GM23338 (cell line): ENCODE measurements around the gene BMS1. TPM values are rescaled to one million over a fixed set of nuclear protein-coding genes. Genes with fewer than 3 reads are reported as not detected.

ENCODE experiments used
- ATAC-seq: fragments of 200-7000 bp; cut with Tn5 transposase; 3 replicates; pipeline ENCODE4 v1.9.1; 2020
- DNase-seq: peaks from one replicate; pipeline ENCODE4 v3.0.0-alpha.2; 2015; ENCODE audit warnings: low spot score
- H2AFZ ChIP-seq: fragments of 200-600 bp; sonication (generic); 2 replicates; pipeline ENCODE4 v1.8.0; 2016; ENCODE audit warnings: antibody characterized with exemption, mild to moderate bottlenecking, moderate library complexity
- H3F3A ChIP-seq: fragments of 200-600 bp; sonication (generic); replicated peaks from 2 replicates; pipeline ENCODE4 v1.8.0; 2017; ENCODE audit warnings: antibody characterized with exemption, mixed run types, low read depth
- H3K27ac ChIP-seq: fragments of 200-600 bp; sonication (generic); 2 replicates; pipeline ENCODE4 v1.6.1; 2016; ENCODE audit warnings: low read depth
- H3K27me3 ChIP-seq: fragments of 200-600 bp; sonication (generic); 2 replicates; pipeline ENCODE4 v1.8.0; 2016; ENCODE audit warnings: mild to moderate bottlenecking, mixed run types, moderate library complexity; ENCODE audit not compliant: insufficient read depth
- H3K36me3 ChIP-seq: fragments of 200-600 bp; sonication (generic); 2 replicates; pipeline ENCODE4 v1.8.0; 2016; ENCODE audit warnings: mild to moderate bottlenecking; ENCODE audit not compliant: insufficient read depth
- H3K4me1 ChIP-seq: fragments of 200-600 bp; sonication (generic); 2 replicates; pipeline ENCODE4 v1.8.0; 2016; ENCODE audit warnings: mild to moderate bottlenecking, moderate library complexity; ENCODE audit not compliant: insufficient read depth
- H3K4me2 ChIP-seq: fragments of 200-600 bp; sonication (generic); 2 replicates; pipeline ENCODE4 v1.7.1; 2017; ENCODE audit warnings: mixed run types
- H3K4me3 ChIP-seq: fragments of 200-600 bp; sonication (generic); 2 replicates; pipeline ENCODE4 v1.6.1; 2016; ENCODE audit warnings: mixed run types
- H3K79me2 ChIP-seq: fragments of 200-600 bp; sonication (generic); replicated peaks from 2 replicates; pipeline ENCODE4 v1.8.0; 2017; ENCODE audit warnings: mild to moderate bottlenecking; ENCODE audit not compliant: insufficient read depth
- H3K9me2 ChIP-seq: fragments of 200-600 bp; sonication (generic); 2 replicates; pipeline ENCODE4 v1.8.0; 2017; ENCODE audit not compliant: insufficient read depth
- H4K20me1 ChIP-seq: fragments of 200-600 bp; sonication (generic); replicated peaks from 2 replicates; pipeline ENCODE4 v1.8.0; 2017; ENCODE audit warnings: mild to moderate bottlenecking; ENCODE audit not compliant: insufficient read depth
- H3K27ac Mint-ChIP-seq: 2 replicates; pipeline ENCODE4 v1.8.0; 2020; ENCODE audit warnings: inconsistent platforms, mild to moderate bottlenecking, moderate library complexity, mixed read lengths
- H3K27me3 Mint-ChIP-seq: 3 replicates; pipeline ENCODE4 v1.8.0; 2022; ENCODE audit warnings: low read depth, mild to moderate bottlenecking, moderate library complexity, mixed read lengths, inconsistent platforms; ENCODE audit not compliant: insufficient read depth, poor library complexity
- H3K36me3 Mint-ChIP-seq: 3 replicates; pipeline ENCODE4 v1.8.0; 2021; ENCODE audit warnings: low read depth, mild to moderate bottlenecking, inconsistent platforms, moderate library complexity, mixed read lengths
- H3K4me1 Mint-ChIP-seq: 3 replicates; pipeline ENCODE4 v1.8.0; 2020; ENCODE audit warnings: mild to moderate bottlenecking, inconsistent platforms, mixed read lengths
- H3K4me3 Mint-ChIP-seq: 3 replicates; pipeline ENCODE4 v1.8.0; 2021; ENCODE audit warnings: moderate library complexity, mild to moderate bottlenecking, inconsistent platforms, mixed read lengths
- H3K9me3 Mint-ChIP-seq: 3 replicates; pipeline ENCODE4 v1.8.0; 2020; ENCODE audit warnings: moderate library complexity, mild to moderate bottlenecking, inconsistent platforms, mixed read lengths
- CREB1 ChIP-seq: fragments of 250-450 bp; sonication (Bioruptor Pico); IDR thresholded peaks from 2 replicates; pipeline ENCODE4 v1.5.0; 2020; ENCODE audit warnings: low read depth, mild to moderate bottlenecking, moderate library complexity
- EZH2 ChIP-seq: fragments of 200-600 bp; sonication (generic); IDR thresholded peaks from one replicate; pipeline ENCODE4 v1.8.0; 2017; ENCODE audit warnings: antibody characterized with exemption, mild to moderate bottlenecking, low read depth; ENCODE audit not compliant: unreplicated experiment
- EZH2phosphoT487 ChIP-seq: fragments of 200-600 bp; sonication (generic); IDR thresholded peaks from one replicate; pipeline ENCODE4 v1.8.1; 2018; ENCODE audit warnings: antibody characterized with exemption; ENCODE audit not compliant: unreplicated experiment
- JUNB ChIP-seq: IDR thresholded peaks from one replicate; pipeline ENCODE4 v1.6.1; 2016; ENCODE audit warnings: antibody characterized with exemption; ENCODE audit not compliant: unreplicated experiment
- NANOG ChIP-seq: IDR thresholded peaks from 2 replicates; pipeline ENCODE4 v1.6.1; 2016; ENCODE audit warnings: antibody characterized with exemption, borderline replicate concordance
- POLR2AphosphoS5 ChIP-seq: IDR thresholded peaks from 2 replicates; pipeline ENCODE4 v1.6.1; 2016; ENCODE audit warnings: antibody characterized with exemption, low read depth
- STAT1 ChIP-seq: IDR thresholded peaks from one replicate; pipeline ENCODE4 v1.6.1; 2016; ENCODE audit warnings: antibody characterized with exemption; ENCODE audit not compliant: unreplicated experiment
- ZNF114 ChIP-seq: fragments of 250-450 bp; sonication (Bioruptor Pico); IDR thresholded peaks from 2 replicates; pipeline ENCODE4 v1.5.0; 2020; ENCODE audit warnings: mild to moderate bottlenecking, moderate library complexity
- ZNF331 ChIP-seq: fragments of 250-450 bp; sonication (Bioruptor Pico); IDR thresholded peaks from 2 replicates; pipeline ENCODE4 v1.5.0; 2020; ENCODE audit warnings: low read depth, mild to moderate bottlenecking, moderate library complexity
- polyA plus RNA-seq: library from polyadenylated mRNA; unstranded; fragments of >200 nt; fragmentation: Nextera tagmentation; extraction: Ambion mirVana; gene quantifications from 2 replicates; pipeline ENCODE4 v1.2.1, GENCODE V29; 2016
- total RNA-seq: library from RNA; depleted of rRNA; stranded (reverse); fragments of >200 nt; shearing (Covaris generic); gene quantifications from 2 replicates; pipeline ENCODE4 v1.2.3, GENCODE V29; 2014
- TF ChIP-seq, protein P1 (sequence below), 2 experiments: fragments of 200-600 bp in 1 of 2; sonication (generic) in 1 of 2; conservative IDR thresholded peaks; 2 replicates each; pipeline versions ENCODE4 v1.5.1 to v1.6.1; 2016 to 2017; ENCODE audit warnings: antibody characterized with exemption in 2 of 2, low read depth in 2 of 2, mild to moderate bottlenecking in 2 of 2, moderate library complexity in 1 of 2
- TF ChIP-seq, protein P2 (sequence below): IDR thresholded peaks from 2 replicates; pipeline ENCODE4 v1.6.1; 2016; ENCODE audit warnings: antibody characterized with exemption
- TF ChIP-seq, protein P3 (sequence below): IDR thresholded peaks from one replicate; pipeline ENCODE4 v1.6.1; 2018; ENCODE audit warnings: antibody characterized with exemption; ENCODE audit not compliant: unreplicated experiment
- TF ChIP-seq, protein P4 (sequence below): fragments of 250-450 bp; sonication (Bioruptor Pico); IDR thresholded peaks from 2 replicates; pipeline ENCODE4 v1.5.0; 2020; ENCODE audit warnings: mild to moderate bottlenecking, moderate library complexity

BMS1 gene
- total and polyA plus RNA-seq, 2 experiments from 2014 or later: 26.4 to 37.7 TPM

DNA sequence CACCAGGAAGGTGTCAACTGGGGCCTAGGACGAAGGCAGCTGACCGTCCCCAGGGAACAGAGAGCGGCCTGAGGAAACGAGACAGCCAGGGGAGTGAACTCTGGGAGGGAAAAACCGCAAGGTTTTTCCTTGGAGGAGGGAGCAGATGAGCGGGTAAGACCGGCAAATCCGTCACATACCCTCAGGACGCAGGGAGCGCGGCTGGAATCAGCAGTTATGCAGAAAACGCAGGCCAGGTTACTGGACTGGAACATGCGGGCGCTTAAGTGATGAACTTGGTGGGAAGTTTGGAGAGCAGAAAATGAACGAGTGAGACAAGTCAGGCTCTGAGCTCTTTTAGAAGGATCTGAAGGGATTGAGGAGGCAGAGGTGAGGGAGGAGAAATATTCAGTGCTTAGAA, 76.7 kb downstream of the BMS1 start:
- H3K27me3 ChIP-seq: no peaks in the 10 kb centered on the region
- ATAC-seq: no peak
- DNase-seq: no peak
- no peaks in the 10 kb centered on the region for H4K20me1 ChIP-seq
- H3K79me2 ChIP-seq: no peaks in the 10 kb centered on the region
- H3F3A ChIP-seq: no peaks in the 10 kb centered on the region
- TF ChIP-seq CREB1 (CRISPR knock-in tag): no peak
- TF ChIP-seq NANOG: no peak
- TF ChIP-seq, protein P1, sequence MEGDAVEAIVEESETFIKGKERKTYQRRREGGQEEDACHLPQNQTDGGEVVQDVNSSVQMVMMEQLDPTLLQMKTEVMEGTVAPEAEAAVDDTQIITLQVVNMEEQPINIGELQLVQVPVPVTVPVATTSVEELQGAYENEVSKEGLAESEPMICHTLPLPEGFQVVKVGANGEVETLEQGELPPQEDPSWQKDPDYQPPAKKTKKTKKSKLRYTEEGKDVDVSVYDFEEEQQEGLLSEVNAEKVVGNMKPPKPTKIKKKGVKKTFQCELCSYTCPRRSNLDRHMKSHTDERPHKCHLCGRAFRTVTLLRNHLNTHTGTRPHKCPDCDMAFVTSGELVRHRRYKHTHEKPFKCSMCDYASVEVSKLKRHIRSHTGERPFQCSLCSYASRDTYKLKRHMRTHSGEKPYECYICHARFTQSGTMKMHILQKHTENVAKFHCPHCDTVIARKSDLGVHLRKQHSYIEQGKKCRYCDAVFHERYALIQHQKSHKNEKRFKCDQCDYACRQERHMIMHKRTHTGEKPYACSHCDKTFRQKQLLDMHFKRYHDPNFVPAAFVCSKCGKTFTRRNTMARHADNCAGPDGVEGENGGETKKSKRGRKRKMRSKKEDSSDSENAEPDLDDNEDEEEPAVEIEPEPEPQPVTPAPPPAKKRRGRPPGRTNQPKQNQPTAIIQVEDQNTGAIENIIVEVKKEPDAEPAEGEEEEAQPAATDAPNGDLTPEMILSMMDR (conservative IDR thresholded peaks at IDR 0.05; ENCODE audit: low read depth in 2 of 2): no peak
- no peak for TF ChIP-seq ZNF331 (CRISPR knock-in tag)
- TF ChIP-seq EZH2: no peak
- no peak for TF ChIP-seq EZH2phosphoT487
- TF ChIP-seq, protein P2, sequence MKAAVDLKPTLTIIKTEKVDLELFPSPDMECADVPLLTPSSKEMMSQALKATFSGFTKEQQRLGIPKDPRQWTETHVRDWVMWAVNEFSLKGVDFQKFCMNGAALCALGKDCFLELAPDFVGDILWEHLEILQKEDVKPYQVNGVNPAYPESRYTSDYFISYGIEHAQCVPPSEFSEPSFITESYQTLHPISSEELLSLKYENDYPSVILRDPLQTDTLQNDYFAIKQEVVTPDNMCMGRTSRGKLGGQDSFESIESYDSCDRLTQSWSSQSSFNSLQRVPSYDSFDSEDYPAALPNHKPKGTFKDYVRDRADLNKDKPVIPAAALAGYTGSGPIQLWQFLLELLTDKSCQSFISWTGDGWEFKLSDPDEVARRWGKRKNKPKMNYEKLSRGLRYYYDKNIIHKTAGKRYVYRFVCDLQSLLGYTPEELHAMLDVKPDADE: no peak
- no peak for TF ChIP-seq JUNB
- TF ChIP-seq, protein P3, sequence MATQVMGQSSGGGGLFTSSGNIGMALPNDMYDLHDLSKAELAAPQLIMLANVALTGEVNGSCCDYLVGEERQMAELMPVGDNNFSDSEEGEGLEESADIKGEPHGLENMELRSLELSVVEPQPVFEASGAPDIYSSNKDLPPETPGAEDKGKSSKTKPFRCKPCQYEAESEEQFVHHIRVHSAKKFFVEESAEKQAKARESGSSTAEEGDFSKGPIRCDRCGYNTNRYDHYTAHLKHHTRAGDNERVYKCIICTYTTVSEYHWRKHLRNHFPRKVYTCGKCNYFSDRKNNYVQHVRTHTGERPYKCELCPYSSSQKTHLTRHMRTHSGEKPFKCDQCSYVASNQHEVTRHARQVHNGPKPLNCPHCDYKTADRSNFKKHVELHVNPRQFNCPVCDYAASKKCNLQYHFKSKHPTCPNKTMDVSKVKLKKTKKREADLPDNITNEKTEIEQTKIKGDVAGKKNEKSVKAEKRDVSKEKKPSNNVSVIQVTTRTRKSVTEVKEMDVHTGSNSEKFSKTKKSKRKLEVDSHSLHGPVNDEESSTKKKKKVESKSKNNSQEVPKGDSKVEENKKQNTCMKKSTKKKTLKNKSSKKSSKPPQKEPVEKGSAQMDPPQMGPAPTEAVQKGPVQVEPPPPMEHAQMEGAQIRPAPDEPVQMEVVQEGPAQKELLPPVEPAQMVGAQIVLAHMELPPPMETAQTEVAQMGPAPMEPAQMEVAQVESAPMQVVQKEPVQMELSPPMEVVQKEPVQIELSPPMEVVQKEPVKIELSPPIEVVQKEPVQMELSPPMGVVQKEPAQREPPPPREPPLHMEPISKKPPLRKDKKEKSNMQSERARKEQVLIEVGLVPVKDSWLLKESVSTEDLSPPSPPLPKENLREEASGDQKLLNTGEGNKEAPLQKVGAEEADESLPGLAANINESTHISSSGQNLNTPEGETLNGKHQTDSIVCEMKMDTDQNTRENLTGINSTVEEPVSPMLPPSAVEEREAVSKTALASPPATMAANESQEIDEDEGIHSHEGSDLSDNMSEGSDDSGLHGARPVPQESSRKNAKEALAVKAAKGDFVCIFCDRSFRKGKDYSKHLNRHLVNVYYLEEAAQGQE: no peak
- TF ChIP-seq ZNF114 (CRISPR knock-in tag): no peak
- TF ChIP-seq, protein P4, sequence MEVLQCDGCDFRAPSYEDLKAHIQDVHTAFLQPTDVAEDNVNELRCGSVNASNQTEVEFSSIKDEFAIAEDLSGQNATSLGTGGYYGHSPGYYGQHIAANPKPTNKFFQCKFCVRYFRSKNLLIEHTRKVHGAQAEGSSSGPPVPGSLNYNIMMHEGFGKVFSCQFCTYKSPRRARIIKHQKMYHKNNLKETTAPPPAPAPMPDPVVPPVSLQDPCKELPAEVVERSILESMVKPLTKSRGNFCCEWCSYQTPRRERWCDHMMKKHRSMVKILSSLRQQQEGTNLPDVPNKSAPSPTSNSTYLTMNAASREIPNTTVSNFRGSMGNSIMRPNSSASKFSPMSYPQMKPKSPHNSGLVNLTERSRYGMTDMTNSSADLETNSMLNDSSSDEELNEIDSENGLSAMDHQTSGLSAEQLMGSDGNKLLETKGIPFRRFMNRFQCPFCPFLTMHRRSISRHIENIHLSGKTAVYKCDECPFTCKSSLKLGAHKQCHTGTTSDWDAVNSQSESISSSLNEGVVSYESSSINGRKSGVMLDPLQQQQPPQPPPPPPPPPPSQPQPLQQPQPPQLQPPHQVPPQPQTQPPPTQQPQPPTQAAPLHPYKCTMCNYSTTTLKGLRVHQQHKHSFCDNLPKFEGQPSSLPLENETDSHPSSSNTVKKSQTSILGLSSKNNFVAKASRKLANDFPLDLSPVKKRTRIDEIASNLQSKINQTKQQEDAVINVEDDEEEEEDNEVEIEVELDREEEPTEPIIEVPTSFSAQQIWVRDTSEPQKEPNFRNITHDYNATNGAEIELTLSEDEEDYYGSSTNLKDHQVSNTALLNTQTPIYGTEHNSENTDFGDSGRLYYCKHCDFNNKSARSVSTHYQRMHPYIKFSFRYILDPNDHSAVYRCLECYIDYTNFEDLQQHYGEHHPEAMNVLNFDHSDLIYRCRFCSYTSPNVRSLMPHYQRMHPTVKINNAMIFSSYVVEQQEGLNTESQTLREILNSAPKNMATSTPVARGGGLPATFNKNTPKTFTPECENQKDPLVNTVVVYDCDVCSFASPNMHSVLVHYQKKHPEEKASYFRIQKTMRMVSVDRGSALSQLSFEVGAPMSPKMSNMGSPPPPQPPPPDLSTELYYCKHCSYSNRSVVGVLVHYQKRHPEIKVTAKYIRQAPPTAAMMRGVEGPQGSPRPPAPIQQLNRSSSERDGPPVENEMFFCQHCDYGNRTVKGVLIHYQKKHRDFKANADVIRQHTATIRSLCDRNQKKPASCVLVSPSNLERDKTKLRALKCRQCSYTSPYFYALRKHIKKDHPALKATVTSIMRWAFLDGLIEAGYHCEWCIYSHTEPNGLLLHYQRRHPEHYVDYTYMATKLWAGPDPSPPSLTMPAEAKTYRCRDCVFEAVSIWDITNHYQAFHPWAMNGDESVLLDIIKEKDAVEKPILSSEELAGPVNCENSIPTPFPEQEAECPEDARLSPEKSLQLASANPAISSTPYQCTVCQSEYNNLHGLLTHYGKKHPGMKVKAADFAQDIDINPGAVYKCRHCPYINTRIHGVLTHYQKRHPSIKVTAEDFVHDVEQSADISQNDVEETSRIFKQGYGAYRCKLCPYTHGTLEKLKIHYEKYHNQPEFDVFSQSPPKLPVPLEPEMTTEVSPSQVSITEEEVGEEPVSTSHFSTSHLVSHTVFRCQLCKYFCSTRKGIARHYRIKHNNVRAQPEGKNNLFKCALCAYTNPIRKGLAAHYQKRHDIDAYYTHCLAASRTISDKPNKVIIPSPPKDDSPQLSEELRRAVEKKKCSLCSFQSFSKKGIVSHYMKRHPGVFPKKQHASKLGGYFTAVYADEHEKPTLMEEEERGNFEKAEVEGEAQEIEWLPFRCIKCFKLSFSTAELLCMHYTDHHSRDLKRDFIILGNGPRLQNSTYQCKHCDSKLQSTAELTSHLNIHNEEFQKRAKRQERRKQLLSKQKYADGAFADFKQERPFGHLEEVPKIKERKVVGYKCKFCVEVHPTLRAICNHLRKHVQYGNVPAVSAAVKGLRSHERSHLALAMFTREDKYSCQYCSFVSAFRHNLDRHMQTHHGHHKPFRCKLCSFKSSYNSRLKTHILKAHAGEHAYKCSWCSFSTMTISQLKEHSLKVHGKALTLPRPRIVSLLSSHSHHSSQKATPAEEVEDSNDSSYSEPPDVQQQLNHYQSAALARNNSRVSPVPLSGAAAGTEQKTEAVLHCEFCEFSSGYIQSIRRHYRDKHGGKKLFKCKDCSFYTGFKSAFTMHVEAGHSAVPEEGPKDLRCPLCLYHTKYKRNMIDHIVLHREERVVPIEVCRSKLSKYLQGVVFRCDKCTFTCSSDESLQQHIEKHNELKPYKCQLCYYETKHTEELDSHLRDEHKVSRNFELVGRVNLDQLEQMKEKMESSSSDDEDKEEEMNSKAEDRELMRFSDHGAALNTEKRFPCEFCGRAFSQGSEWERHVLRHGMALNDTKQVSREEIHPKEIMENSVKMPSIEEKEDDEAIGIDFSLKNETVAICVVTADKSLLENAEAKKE (CRISPR knock-in tag): no peak
- no peak for TF ChIP-seq POLR2AphosphoS5
- TF ChIP-seq STAT1: no peak
- H3K9me2 ChIP-seq: no peaks in the 10 kb centered on the region
- H3K4me1 ChIP-seq: no peaks in the 10 kb centered on the region; the same call in 1 of the 2 replicates
- Mint-ChIP-seq H3K4me1 (peaks cover 13% of the 10 kb centered on the region; the same call in 2 of the 3 replicates), H3K27ac (no peak overlapping the region), H3K27me3 (peaks cover under 1% of the 10 kb centered on the region), H3K9me3 (no peaks in the 10 kb centered on the region), H3K4me3 (no peak overlapping the region; the same call in 2 of the 3 replicates), H3K36me3 (no peaks in the 10 kb centered on the region; the same call in 2 of the 3 replicates)
- H3K27ac ChIP-seq: no peak overlapping the region
- no peak overlapping the region for H3K4me2 ChIP-seq
- no peak overlapping the region for H3K4me3 ChIP-seq
- no peak overlapping the region for H2AFZ ChIP-seq
- no peaks in the 10 kb centered on the region for H3K36me3 ChIP-seq
